Measurements from ENCODE around the gene WNT7A.
"Not testable (repeated sequence)": the region's sequence is repeated elsewhere in the genome, so short reads cannot be mapped to it uniquely, and the experiment has no call there.

The WNT7A gene

DNA sequence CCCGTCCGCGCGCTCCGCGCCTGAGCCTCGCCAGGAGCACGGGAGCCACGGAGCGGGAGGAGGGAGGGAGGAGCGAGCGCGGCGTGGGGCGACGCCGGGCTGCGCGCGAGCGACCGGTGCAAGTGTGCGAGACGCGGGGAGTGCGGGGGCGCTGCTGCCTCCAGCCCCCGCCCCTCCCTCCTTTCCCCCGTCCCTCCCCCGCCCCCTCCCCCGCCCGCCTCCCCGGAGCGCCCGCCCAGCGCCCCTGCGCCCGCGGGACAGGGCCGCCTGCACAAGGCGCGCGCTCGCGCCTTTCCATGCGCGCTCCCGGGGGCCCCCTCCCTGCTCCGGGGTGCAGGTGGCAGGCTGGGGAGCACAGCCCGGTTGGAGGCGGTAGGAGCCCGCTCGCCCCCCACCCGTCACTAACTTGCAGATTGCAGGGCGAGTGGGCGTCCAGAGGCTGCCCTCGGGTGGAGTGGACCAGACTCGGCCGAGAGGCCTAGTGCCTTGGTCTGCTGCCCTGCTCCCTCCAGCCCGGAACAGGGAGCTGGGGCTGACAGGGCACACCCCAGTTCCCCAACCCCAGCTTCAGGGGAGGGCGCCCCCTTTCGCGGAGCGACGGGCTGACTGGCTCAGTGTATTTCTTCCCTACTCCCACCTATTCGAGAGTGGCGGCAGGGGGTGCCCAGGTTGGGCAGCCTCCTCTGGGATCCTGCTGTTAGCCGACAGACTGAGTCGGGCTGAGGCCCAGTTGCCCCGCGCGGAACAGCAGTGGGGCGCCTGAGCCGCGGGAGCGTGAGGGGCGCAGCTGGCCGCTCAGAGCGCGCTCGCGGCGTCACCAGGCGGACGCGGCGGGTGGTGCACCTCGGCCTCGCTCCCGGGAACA lies at the start of gene WNT7A:
WNT7A (minus strand) TSS at position 126 of the 865 bp plus-strand sequence. CDS start 255 bp downstream, outside the sequence.
- peak; percentile 53 for DNase-seq

DNA sequence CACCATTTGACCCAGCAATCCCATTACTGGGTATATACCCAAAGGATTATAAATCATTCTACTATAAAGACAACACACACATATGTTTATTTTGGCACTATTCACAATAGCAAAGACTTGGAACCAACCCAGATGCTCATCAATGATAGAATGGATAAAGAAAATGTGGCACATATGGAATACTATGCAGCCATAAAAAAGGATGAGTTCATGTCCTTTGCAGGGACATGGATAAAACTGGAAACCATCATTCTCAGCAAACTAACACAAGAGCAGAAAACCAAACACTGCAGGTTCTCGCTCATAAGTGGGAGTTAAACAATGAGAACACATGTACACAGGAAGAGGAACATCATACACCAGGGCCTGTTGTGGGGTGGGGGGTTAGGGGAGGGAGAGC lies 48.9 kb upstream of the WNT7A start:
- not testable (repeated sequence) for DNase-seq

- no peak for DNase-seq
These were observed 47.4 kb upstream of the WNT7A start for GRCh38 chr3:13927295-13927694.

GRCh38 chr3:13916375-13916774 lies 36.5 kb upstream of the WNT7A start:
- no peak for DNase-seq

- DNase-seq, result no peak
These were observed 22.9 kb upstream of the WNT7A start for GRCh38 chr3:13902648-13903238.

DNA sequence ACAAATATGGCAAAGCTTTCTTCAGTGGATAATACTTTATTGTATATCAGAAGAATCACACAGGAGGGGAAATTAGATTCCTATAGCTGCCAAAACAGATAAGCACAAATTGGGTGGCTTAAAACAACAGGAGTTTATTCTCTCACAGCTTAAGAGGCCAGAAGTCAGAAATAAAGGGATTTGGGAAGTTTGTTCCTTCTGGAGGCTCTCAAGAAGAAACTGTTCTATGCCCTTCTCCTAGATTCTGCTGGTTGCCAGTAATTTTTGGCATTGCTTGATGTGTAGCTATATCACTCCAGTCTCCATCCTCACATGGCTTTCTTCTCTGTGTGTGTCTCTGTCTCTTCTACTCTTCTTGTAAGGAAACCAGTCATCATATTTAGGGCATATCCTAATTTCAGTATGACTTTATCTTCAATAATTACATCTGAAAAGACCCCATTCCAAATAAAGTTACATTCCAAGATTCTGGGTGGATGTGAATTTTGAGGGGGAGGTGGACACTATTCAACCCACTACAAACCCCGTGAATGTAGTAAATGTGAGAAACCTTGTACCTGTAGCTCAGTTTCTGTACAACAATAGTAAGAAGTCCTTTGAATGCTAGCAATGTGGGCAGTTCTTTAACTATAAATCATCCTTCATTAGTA lies 22.2 kb upstream of the WNT7A start:
- no peak for DNase-seq

DNA sequence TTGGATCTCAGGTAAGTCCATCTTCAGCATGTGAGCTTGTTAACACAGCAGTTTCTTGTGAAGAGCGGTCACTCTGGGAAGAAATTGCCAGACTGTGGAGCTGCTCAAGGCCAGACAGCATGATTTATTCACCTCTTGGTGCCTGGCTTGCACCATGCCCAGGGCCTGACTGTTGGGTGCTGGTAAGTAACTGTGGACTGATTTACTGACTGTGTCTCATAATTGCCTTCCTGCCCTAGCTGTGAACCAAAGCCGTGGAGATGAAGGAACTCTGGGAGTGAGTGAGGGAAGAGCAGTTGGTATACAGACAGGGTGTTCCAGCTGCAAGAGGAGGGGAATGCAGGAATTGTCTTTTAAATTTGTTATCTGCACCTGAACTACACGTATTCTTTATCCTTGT lies 18.5 kb upstream of the WNT7A start:
- DNase-seq, result no peak

DNA sequence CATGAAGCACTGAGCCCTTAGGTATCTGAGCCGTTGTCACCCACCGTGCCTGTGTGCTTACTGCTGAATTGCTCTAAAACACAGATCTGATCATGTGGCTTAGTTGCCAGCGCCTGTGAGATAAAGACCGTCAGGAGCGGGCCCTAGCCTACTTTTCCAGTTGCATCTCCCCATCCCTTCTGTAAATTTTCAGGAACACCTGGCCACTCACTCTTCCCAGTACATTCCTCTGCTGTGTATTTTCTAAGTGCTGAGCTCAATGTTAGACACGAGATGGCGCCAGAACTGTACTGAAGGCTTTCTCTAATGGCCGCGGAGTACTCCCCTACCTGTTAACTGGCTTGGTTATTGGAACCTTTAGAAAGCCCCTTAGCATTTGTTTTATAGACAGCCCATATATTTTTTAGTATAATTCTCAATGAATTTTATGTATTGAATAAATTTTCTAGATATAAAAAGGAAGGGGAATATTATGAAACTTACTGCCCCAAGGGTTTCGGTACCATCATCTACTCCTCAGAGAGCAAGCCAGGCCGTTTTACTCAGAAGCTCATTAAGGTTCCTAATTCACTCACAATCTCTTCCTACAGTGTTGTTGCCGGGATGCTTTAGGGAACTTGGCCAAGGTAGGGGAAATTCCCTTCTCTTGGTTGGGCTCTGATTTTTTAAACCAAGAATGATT lies 16.7 kb upstream of the WNT7A start:
- peak; percentile 44 for DNase-seq

DNA sequence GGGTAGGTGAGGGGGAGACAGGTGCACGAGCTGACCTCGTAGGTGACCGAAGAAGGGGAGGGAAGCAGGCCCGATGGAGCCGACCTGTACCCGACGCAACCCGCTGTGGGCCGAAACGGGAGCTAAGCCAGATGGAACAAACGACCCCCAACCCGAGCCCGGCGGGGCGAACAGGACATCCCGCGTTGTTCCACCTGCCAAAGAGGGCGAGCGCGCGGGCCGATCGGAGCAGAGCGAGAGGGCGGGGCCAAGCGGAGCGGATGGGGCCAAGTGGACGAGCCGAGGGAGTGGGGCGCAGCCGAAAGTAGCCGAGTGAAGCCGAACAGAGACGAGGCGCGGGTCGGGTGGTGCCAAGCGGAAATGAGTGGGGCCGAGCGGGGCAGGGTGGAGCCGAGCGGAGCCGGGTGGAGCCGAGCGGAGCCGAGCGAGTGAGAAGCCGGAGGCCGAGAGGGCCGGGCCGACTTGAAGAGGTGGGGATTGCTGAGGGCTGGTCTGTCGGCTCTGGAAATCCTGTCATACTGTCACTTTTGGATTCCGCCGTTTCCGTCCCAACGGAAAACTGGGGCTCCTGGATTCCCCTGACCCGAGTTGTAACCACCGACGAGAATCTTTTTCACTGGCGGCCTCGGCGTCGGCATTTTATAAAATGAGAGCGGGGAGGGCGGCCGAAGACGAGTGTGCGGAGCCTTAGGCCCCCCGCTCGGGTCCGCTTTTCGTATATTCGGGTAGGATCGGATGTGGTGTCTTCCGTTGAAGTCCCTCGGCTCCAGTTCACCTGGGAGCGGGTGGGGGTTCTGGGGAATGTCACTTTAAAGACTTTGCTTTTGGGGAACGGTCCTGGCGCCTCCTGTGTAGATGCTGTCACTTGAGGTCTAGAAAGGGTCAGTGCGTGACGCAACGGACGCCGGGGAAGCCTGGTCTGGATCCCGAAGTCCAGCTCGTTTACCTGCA lies 15.6 kb upstream of the WNT7A start:
- DNase-seq, result peak; percentile 96

GRCh38 chr3:13894807-13895154 lies 14.9 kb upstream of the WNT7A start:
- DNase-seq, result no peak

- no peak for DNase-seq
These were observed 14.4 kb upstream of the WNT7A start for GRCh38 chr3:13894096-13894806.

DNA sequence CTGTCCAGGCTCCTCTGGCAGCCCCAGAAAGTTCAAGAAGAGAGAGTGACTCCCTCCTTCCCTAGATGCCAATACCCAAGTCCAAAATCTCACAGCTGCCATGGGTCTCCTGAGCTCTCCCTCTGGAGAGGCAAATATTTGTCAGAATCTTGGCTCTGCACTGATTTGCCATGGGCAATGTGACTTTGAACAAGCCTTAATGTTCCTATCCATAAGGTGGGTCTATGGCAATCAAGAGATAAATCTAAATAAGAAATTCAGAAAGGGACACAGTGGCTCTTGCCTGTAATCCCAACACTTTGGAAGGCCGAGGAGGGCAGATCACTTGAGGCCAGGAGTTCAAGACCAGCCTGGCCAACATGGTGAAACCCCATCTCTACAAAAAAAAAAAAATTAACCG lies 12.4 kb upstream of the WNT7A start:
- no peak for DNase-seq

- DNase-seq, result no peak
These were observed 11.7 kb upstream of the WNT7A start for GRCh38 chr3:13891492-13892073.

DNA sequence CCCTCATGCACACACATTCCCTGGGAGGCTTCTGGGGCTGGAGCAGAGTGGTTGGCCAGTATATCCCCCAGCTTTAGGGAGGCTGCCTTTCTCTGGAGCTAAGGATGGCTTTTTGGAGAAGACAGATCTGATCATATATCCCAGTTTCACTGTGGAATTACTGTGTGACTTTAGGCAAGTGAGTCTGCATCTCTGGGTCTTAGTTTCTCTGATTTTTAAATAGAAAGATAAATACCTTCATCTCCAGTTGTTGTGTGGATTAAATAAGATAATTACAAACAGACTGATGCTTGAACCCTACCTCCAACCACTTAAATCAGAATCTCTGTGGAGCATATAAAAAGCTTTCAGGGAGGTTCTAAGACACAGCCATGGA lies 11.1 kb upstream of the WNT7A start:
- no peak for DNase-seq

DNA sequence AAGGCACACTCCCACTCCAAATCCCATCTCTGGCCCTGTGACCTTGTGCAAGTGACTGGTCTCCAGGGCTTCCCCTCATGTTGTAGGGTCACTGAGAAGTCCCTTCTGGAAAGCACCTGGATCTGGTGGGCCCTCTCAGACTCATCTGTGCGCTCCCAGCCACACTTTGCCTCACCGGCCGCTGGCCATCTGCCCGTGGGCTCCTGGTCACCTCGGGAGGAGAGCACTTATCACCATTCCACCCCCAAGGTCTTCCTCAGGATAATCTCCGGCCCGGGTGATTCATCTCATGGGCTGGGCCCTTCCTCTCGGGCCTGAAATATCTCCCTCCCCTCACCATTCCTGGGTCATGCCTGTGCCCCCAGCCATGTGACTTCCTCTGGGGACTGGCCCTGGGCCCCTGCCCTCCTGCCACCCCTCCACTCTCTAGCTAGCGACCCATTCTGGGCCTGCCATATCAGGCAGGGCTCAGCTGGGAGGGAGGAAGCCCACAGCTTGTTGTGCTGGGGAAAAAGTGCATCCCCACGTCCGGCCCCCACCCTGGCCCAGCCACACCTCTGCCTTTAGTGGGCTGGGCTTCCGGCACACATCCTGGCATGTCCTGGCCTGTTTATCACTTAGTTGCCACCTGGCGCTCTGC lies 10.6 kb upstream of the WNT7A start:
- DNase-seq, result peak; percentile 14

GRCh38 chr3:13888576-13888975 lies 8.7 kb upstream of the WNT7A start:
- DNase-seq, result no peak

DNA sequence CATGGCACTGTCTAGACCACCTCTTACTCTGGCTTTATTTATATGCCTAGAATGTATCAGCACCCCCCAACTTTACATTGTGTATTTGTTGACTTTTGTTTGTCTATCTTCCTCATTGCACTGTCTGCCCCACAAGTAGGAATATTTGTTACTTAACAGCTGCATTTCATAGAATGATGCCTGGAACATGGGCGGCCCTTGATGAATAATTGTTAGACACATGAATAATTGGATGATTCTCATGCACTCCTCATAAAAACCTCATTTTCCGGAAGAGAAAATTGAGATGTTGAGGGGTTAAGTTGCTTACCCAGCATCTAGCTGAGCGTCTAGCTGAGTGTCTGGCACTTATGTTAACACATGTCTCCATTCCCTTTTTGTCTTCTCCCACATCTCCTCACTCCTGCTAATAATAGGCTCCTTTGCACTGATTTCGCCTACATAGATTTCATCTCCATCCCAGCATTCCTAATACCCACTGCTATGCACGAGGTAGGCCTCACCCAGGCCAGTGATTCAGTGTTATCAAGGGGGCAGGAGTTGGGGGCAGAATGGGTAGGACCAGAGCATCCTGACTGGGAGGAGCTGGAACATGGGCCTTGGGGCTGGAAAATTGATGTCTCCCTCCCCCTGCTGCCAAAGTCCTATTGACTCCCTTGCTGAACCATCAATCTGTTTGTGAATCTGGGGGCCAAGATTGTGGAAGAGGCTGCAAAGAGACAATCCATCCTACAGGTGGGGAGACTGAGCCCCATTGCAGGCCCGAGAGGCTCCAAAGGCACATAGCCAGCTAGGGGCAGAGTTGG lies 7.8 kb upstream of the WNT7A start:
- DNase-seq, result no peak

GRCh38 chr3:13886593-13887129 lies 6.8 kb upstream of the WNT7A start:
- no peak for DNase-seq

DNA sequence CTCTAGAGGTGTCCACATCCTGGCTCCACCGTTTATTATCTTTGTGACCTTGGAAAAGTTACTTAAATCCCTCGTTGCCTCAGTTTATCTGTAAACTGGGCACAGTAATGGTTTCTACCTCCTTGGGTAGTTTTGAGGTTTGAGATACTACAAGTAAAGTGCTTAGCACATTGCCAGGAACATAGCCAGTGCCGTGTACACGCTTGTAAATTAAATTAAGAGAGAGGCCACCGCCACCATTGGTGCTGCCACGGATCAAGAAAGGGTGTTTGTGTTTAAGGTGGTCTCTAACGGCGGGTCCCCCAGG lies 5.8 kb upstream of the WNT7A start:
- DNase-seq, result no peak
